SK-N-SH (cell line): ENCODE data around the gene CEP162.

ENCODE experiments used
- CTCF ChIP-seq: fragments of 200-600 bp; sonication (generic); IDR thresholded peaks from 2 replicates; pipeline ENCODE4 v1.6.1; 2017; ENCODE audit warnings: antibody characterized with exemption, mild to moderate bottlenecking, moderate library complexity
- EZH2phosphoT487 ChIP-seq: fragments of 200-600 bp; sonication (generic); IDR thresholded peaks from 2 replicates; pipeline ENCODE4 v1.6.1; 2017; ENCODE audit warnings: low read depth, mixed run types, mild to moderate bottlenecking, antibody characterized with exemption, moderate library complexity, borderline replicate concordance
- SIN3A ChIP-seq: IDR thresholded peaks from 2 replicates; pipeline ENCODE4 v1.6.1; 2012; ENCODE audit warnings: low read depth, mild to moderate bottlenecking, low read length, moderate library complexity, borderline replicate concordance
- TAF1 ChIP-seq: IDR thresholded peaks from 2 replicates; pipeline ENCODE4 v1.6.1; 2012; ENCODE audit warnings: low read depth, mild to moderate bottlenecking, low read length, moderate library complexity, borderline replicate concordance

- TF ChIP-seq CTCF (no peak), EZH2phosphoT487 (no peak), TAF1 (no peak), SIN3A (no peak)
Measured at GRCh38 chr6:84177241-84177640, 50.2 kb downstream of the CEP162 start.
